HG03432 (cell line): ENCODE measurements around the gene GRIN2A.

Experiments
- ATAC-seq: cut with Tn5 transposase; IDR thresholded peaks from one replicate; pipeline ENCODE4 v1.9.1; 2021; ENCODE audit warnings: mild to moderate bottlenecking, moderate library complexity; ENCODE audit not compliant: unreplicated experiment

Gene GRIN2A

DNA sequence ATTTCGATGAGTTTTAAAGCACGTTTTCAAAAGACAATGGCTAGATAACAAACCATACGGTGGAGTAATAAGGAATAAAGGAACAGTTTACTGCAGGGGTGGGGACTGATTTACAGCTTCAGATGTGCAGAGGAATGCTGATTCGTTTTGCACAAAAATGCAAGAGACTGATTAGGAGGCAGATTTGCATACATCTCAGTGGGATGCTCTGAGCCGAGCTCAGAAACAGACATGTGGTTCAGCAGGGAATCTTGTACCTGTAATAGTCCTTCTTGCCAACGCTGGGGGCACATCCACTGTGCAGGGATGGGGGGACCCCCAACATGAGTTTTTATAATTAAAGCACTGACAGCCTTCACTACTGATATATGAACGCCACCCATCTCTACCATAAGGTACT is 308.0 kb downstream of the GRIN2A start:
- ATAC-seq = no peak

DNA sequence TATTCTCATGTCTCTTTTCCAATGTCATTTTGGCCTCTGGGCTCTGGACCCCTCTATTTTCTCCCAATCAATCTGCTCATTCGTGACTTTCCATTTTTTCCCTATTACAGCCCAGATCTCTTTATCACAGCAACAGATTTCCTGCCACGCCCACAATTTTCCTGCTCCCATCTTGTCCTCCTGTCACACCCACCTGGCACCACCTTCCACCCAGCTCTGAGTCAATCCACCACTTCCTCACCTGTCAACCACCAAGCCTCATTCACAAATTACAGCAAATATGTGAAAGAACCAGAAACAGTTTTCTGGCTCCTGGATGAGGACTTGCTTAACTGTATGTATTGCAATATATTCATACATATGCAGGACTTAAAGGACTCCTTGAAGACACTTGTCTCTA is 311.3 kb downstream of the GRIN2A start:
- no peak for ATAC-seq

DNA sequence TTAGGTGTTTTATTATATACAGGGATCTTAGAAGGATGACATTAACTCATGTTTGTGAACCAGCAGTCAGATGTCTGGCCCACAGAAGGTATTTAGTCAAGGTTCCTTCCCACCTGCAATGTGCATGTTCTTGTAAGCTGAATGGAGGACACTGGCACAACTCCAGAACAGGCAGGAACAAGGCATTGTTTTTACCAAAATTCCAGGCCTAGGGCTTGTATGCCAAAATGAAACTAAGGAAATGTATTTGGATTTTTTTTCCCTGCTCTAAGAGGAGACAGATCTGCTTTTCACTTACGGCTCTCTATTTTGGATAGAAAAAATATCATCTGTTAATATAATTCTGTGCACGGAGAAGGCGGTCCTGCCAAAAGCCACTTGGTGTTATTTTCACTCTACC is 312.5 kb downstream of the GRIN2A start:
- no peak for ATAC-seq

DNA sequence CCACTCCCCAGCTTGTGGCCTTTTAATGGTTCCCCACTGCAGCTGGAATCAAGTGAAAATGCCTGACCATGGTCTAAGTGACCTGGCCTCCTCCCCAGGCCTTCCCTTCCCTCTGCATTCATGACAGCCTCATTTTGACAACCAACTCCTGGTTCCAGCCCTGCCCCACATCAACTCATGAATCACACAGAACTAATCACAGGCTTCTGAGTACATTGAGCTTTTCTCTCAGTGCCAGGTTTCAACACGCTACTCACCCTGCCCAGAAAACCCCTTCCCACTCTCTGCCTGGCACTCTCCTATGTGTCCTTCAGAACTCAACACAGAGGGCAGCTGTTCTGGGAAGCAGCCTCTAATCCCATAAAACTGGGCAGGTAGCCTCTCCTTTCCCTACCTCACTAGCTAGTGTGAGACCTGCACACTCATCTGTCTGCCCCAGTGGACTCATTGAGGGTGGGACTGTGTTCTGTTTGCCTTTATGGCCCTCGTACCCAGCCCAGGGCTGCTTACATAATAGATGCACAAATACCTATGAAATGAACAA is 313.6 kb downstream of the GRIN2A start:
- ATAC-seq = no peak

DNA sequence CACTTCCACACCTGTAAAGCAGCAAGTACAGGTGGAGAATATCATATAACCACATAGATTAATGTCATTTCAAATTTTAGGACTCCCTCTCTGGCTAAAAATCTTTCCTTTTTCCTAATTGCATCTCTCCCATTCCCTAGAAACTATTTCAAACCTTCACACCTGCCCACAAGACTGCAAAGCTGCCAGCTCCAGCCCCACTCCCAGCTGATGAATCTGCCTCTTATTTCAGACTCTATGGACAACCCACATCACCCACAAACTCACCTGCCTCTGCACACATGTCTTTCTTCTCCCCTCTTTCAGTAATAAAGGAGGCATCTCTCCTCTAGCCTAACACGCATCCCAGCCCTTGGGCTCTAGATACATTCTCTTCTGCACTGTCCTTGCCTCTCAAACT is 315.1 kb downstream of the GRIN2A start:
- ATAC-seq = no peak

DNA sequence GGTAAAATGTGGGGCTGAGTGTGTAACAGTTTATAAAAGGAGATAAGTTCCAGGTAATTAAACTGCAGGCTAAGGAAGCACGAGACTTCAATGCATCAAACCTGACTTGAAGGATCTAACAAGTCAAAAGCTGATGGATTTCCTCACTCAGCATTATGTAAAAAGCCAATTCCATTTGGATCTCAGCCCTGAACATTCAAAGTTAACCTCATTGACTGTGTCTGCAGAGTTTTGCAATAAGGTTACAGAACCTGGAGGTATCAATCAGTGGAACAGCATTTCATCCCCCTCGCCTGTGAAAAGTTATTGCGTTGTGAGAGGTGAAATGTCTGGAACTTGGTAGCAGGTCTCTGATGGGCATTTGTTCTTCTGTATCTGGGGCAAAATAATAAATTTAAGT is 317.8 kb downstream of the GRIN2A start:
- ATAC-seq = no peak

DNA sequence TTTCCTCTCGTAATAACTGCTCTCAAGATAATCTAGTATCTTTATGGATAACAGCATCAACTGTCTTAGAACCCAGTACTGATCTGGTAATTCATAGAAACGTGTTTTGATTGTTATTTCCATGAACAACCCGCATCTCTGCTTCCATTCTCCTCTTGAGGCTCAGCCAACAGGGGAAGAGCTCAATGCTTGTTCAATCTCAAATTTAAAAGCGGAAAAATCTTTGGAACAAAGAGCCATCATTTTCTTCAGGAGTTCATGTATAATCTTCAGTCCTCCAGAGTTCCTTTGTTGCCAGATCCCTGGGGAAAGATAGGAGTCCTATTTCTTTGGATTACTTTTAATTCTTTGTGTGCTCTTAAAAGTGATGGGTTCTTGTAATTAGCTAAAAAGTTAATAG is 319.9 kb downstream of the GRIN2A start:
- ATAC-seq = no peak

DNA sequence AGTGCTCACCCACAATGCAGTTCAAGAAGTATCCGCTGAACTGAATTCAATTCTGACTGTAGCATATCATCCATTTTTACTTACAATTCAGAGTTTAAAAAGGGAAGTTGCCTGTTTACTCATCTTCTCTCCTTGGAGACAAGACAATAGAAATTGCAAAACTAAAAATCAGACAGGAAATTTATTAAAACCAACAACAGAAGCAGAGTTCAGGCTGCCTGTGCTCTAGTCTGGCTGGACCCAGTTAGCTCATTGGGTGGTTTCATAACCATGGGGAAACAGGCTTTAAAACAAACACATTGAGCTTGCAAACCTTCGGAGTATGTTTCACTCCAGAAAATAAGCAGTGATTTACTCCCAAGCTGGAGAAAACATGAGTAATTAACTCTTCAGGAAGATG is 321.4 kb downstream of the GRIN2A start:
- no peak for ATAC-seq

DNA sequence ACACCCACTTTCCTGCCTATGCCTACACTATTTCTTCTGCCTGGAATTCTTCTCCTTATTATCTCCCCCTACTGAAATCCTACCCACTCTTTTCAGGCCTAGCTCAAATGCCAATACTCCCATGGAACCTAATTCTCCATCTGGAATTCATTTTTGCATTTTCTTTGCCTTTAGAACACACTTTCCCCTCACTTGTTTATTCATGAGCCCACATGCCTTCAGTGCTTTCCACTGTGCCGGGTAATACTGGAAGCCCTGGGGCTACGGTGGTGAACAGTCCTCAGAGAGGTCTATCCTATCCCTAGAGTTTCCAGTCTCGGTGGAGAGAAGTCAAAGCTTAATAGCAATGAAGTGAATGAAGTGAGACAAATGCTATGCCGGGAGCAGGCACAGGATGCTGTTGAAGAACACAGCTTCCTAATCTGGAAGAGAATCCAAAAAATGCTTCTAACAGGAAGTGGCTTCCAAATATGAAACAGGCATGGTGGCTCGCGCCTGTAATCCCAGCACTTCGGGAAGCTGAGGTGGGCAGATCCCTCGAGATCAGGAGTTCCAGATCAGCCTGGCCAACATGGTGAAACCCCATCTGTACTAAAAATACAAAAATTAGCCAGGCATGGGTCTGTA is 322.4 kb downstream of the GRIN2A start:
- no peak for ATAC-seq

DNA sequence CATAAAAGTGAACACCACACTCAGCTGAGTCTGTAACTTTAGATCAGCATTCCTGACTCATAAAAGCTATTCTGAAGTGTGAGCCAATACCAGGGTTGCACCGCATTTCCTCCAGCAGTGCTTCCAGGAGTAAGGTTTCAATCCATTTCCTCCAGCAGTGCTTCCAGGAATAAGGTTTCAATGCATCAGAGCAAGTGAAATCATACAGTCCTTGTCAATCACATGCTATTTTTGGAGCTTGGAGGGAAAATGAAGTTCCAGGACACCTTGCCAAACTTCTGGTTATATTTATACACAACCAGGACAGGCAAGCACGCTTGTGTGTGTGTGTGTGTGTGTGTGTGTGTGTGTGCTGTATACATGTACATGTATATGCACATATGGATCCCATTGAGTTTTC is 327.6 kb downstream of the GRIN2A start:
- no peak for ATAC-seq

DNA sequence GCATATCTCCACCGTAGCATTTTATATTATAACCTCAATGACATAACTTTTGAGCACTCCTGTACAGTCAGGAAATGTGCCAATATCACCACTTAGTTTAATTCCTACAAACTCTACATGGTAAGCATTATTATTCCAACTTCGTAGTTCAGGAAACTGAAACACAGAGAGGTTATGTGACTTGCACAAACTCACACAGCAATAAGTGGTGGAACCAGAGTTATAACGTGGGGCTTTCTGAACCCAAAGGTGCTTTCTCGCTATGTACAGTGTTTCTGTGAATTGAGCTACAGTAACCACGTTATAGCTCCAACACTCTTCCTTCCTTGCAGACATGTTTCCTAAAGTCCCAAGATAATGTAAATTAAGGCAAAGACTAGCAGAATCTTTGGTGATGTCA is 330.2 kb downstream of the GRIN2A start:
- ATAC-seq = no peak

DNA sequence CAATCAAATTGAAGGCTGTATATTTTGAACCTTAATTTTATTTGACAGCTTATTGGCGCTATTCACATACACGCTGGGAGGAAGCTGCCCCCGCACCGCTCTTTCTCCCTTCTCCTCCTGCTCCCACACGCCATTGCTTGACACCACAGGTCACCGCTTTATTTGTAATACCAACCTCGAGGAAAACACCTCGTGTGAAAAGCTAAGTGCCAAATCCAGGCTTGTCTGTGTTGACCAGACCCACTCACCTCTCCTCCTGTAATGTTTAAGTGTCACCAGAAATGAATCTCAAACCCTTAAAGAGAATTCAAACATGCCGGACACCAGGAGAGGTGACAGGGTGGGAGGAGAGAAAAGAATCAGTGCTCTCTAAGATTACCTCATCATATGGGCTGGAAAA is 331.4 kb downstream of the GRIN2A start:
- no peak for ATAC-seq

DNA sequence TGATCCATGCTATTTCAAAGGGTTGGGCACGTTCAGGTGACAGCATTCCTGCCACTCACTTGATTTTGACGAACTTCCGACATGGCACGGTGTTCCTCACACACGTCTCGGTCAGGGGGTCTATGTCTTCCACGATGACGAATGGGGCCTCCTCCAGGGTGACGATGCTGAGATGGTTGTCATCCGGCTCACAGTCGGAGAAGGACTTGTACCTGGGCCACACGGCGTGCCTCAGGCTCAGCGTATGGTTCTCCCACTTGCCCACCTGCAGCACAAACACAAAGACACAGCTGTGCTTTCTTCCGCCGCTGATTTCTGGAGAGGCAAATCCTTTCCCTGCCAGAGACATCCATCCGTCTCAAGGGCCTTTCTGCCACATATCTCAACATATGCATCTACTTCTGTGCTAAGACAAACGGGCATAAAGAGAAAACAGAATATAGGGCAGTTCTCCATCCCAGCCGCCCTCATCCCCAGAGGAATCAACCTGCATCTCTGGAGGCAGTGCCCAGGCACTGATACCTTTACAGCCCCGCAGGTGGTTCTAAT is 332.5 kb downstream of the GRIN2A start:
- no peak for ATAC-seq

DNA sequence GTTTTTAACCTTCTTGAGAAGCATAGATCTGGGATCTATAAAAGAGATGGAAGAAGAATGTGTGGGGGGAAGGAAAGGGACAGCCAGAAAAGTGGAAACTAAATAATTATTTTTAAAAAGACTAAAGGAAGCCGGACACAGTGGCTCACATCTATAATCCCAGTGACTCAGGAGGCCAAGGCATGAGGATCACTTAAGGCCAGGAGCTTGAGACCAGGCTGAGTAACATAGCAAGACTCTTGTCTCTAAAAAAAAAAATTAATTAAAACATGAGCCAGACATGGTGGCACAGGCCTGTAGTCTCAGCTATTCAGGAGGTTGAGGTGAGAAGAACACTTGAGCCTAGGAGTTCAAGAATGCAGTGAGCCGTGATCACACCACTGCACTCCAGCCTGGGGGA is 335.1 kb downstream of the GRIN2A start:
- ATAC-seq = no peak

DNA sequence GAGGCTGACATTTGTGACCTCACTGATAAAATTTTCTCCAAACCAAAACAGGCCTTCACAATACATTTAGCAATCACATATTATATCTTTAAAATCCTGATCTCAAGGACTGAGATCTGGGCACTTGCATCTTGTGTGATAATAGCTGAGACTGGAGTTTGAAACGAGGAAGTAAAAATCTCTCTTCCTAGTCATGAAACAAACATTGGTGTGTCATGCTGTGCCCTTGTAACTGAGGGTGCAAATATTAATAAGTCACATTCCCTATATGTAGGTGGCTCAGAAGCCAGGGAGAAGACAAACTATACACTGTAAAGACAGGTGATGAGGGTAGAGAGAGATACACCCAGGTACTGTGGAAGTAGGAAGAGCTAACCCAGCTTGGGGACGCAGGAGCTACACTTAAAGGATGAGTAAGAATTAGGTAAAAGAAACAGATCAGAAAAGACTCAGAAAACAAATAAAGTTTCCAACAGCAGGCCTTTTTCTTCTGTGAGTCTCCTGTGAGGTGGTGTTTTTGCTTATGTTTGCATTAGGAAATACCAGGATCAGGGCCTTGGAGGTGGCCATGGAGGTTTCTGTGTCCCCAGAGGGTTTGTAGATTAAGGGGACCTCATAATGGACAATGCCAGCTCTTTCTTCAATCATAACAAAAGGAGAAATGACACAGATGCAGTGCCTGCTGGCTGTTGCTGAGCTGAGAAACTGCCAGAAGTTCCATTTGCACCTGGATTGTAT is 335.7 kb downstream of the GRIN2A start:
- ATAC-seq = no peak

DNA sequence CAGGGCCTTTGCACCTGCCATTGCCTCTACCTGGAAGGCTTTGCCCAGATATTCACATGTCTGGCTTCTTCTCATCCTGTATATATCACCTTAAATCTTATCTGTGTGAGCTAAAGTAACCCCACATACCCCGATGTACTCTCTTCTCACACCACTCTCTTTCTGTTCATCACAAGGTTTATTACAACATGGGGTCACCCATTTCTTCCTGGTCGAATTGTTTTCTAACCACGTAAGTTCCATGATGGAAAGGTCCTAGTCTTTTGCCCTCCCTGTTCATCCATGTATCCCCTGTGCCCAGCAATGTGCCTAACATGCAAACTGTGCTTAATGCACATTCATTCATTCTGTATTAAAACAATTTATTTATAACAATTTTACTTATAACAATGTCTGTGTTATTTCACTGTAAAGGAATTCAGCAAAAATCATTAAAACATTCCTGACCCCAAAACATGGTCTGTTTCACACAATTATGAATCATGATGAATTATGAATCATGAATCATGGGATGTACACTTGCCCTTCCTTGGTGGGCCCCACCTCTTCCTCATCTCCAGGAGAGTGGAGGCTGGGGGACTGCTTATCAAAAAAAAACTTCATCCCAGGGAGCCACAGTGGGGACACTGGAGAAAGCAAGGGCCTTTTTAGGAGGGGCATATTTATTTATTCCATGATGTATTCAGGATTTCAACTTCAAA is 336.4 kb downstream of the GRIN2A start:
- ATAC-seq = no peak

DNA sequence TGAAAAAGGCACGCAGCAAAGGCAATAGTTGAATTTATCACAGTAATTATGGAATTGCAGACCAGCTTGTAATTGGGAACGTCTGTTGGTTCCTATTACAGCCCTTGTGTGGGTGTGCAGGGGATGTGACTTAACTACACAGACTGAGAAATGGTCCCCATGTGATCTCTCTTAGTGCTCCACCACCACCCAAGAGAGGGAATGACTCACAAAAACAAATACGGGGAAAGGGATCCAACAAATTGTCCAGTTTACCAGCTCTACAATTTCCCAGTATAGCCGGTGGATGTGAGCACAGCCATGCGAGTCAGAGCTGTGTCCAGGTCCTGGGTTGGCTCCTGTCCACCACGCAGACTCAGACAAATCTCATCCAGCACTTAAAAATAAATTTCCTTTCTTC is 337.9 kb downstream of the GRIN2A start:
- ATAC-seq = no peak

DNA sequence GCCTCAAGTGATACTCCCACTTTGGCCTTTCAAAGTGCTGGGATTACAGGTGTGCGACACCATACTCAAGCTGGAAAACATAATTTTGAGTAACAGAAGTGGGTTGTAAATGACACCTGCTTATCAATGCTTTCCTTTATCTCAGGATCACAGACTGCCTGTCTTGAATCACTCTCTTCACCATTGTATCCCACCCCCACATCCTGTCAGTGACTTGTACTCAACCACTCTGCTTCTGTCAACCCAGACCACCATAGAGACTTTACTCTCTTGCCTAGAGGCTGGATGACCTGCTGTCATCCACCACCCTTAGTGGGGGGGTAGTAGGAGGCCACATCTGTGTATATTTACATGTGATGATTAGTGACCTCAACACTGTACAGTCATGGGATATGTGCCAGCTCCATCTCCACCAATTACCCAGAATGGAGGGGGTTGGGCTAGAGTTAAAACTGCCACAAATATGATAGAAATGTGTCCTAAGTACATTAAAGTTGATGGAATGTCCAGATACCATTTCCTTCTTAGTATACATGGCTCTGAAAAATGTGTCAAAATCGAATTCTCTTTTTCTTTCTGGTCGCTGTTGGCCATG is 338.7 kb downstream of the GRIN2A start:
- no peak for ATAC-seq

DNA sequence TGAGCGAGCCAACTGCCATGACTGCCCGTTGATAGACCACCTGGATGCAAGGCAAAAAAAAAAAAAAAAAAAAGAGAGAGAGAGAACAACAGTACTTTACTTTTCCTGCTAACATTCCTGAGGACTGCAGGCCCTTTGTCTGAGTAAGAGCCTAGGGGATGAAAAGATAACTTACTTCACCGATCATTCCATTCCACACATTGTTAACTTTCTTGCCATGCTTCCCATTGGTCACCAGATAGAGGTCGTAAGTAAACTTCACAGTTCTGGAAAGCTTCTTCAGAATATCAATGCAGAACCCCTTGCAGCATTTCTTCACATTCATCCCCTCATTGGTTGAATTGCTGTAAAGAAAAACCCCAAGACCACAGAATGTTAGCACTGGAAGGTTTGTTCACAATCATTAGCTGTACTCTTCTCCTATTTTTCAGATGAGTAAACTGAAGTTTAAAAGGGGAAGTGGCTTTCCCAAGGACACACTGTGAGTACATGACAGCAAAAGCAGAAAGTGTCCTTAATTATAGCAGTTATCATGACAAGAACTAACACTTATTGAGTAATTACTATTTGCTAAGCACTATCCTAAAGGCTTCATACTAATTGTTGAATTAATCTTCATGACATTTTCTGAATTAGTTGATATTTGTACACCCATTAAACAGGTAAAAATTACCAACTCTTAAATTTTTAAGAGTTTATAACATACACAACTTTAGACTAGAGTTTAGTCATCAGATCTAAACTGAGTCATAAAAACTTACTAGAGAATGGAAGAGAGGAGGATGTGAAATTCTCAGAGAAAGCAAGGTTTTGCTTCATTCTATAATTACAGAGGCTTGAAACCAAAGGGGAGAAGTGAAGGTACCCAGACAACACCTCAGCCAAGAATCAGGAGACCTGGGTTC is 341.2 kb downstream of the GRIN2A start:
- ATAC-seq = peak; percentile 76

DNA sequence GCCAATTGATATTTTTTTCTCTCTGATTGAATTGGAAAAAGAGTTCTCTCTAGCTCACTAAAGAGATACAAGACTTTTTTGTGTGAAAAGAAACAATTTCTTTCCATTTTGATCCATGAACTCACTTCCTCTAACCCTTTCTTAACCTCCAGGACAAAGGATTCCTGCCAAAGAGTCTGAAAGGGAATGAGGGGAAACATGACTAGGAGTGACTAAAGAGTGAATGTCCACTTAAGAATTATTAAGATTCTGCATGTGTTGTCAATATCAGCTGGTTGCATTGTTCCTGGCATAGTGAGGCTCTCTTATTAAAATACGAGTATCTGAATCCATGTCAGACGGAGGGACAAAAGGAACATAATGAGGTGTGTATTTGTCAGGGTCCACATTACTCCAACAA is 344.7 kb downstream of the GRIN2A start:
- no peak for ATAC-seq
